Measurements from ENCODE around the gene ADCY4. TPM values are rescaled to one million over a fixed set of nuclear protein-coding genes. Genes with fewer than 3 reads are reported as not detected.

The ADCY4 gene
- total RNA-seq, 1 donor from 2014 or later = 143 TPM

- no peak for TF ChIP-seq CTCF (IDR thresholded peaks at IDR 0.05)
- no peaks in the 10 kb centered on the region for H3K36me3 ChIP-seq
- H3K27me3 ChIP-seq = no peaks in the 10 kb centered on the region
- H3K27ac ChIP-seq = no peak overlapping the region
- no peak overlapping the region for H3K4me3 ChIP-seq
- no peaks in the 10 kb centered on the region for H3K4me1 ChIP-seq
- H3K9me3 ChIP-seq = no peaks in the 10 kb centered on the region
- DNase-seq (ENCODE audit: low spot score in 2 of 2) = no peak
- intact Hi-C loops (cut with DNase I) = no loop called here
Observed at GRCh38 chr14:24349742-24350141, 14.9 kb upstream of the ADCY4 start.

GRCh38 chr14:24348186-24348585, 13.3 kb upstream of the ADCY4 start:
- no peak for DNase-seq (ENCODE audit: low spot score in 2 of 2)
- Histone ChIP-seq H3K4me3 (no peak overlapping the region), H3K27me3 (no peaks in the 10 kb centered on the region), H3K4me1 (no peaks in the 10 kb centered on the region), H3K9me3 (no peaks in the 10 kb centered on the region), H3K36me3 (no peaks in the 10 kb centered on the region), H3K27ac (no peak overlapping the region)
- no peak for TF ChIP-seq CTCF (IDR thresholded peaks at IDR 0.05)
- intact Hi-C loops (cut with DNase I) = no loop called here

GRCh38 chr14:24347134-24347533, 12.3 kb upstream of the ADCY4 start:
- TF ChIP-seq CTCF (IDR thresholded peaks at IDR 0.05) = no peak
- no peaks in the 10 kb centered on the region for H3K36me3 ChIP-seq
- intact Hi-C loops (cut with DNase I) = no loop called here
- no peak overlapping the region for H3K27ac ChIP-seq
- H3K4me1 ChIP-seq = no peaks in the 10 kb centered on the region
- H3K9me3 ChIP-seq = no peaks in the 10 kb centered on the region
- DNase-seq (ENCODE audit: low spot score in 2 of 2) = no peak
- H3K27me3 ChIP-seq = no peaks in the 10 kb centered on the region
- H3K4me3 ChIP-seq = no peak overlapping the region

- Histone ChIP-seq H3K27me3 (no peaks in the 10 kb centered on the region), H3K4me1 (no peaks in the 10 kb centered on the region), H3K9me3 (no peaks in the 10 kb centered on the region), H3K36me3 (no peaks in the 10 kb centered on the region), H3K4me3 (no peak overlapping the region), H3K27ac (no peak overlapping the region)
- no peak for TF ChIP-seq CTCF (IDR thresholded peaks at IDR 0.05)
- intact Hi-C loops (cut with DNase I) = no loop called here
- DNase-seq (ENCODE audit: low spot score in 2 of 2) = no peak
Observed at GRCh38 chr14:24343795-24344660, 9.2 kb upstream of the ADCY4 start.

- intact Hi-C loops (cut with DNase I) = no loop called here
- no peak for TF ChIP-seq CTCF (IDR thresholded peaks at IDR 0.05)
- no peak overlapping the region for H3K27ac ChIP-seq
- no peaks in the 10 kb centered on the region for H3K4me1 ChIP-seq
- H3K36me3 ChIP-seq = no peaks in the 10 kb centered on the region
- no peak overlapping the region for H3K4me3 ChIP-seq
- no peaks in the 10 kb centered on the region for H3K27me3 ChIP-seq
- DNase-seq (ENCODE audit: low spot score in 2 of 2) = no peak
- no peaks in the 10 kb centered on the region for H3K9me3 ChIP-seq
Observed at GRCh38 chr14:24342889-24343288, 8.0 kb upstream of the ADCY4 start.

All from ascending aorta (tissue), 2 donors.